ENCODE results near the gene CDK6.

The CDK6 gene

DNA sequence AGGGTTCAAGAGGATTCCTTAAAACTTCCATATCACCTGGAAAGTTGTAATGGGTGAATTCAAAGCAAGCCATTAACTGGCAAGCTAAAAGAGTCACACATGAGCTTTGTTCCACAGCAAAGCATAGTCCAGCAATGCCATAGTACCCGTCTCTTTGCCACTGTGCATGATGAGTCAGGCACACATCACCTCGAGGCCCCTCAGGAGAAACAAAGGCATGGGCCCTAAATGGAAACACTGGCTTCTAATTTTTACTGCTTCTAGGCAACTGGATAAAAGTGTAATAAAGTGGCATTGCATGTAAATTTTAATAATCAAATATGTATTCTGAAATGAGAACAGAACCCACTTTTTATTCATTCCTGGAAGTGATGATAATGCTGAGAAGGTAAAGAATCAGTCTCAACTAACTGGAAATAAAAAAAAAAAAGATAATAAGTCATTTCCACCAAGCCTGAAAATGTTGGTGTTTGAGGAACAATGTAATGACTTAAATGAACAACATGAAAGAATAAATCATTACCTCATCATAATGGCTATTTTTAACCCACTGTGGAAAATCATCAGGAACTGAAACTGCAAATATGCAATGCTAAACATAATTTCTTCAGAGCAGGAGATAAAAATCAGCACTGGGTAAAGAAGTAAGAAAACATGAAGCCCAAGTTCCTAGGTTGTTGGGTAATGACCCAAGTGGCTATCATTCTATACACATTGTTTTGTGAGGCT lies 104.9 kb downstream of the CDK6 start:
- DNase-seq = peak; percentile 48

GRCh38 chr7:92730808-92731207 lies 105.6 kb downstream of the CDK6 start:
- DNase-seq = peak; percentile 52

GRCh38 chr7:92729751-92730150 lies 106.6 kb downstream of the CDK6 start:
- no peak for DNase-seq

- DNase-seq = no peak
Measured at GRCh38 chr7:92729172-92729571, 107.2 kb downstream of the CDK6 start.

- peak; percentile 56 for DNase-seq
Measured at GRCh38 chr7:92727755-92728154, 108.6 kb downstream of the CDK6 start.

- peak; percentile 49 for DNase-seq
Measured at GRCh38 chr7:92725161-92725925, 111.0 kb downstream of the CDK6 start.

DNA sequence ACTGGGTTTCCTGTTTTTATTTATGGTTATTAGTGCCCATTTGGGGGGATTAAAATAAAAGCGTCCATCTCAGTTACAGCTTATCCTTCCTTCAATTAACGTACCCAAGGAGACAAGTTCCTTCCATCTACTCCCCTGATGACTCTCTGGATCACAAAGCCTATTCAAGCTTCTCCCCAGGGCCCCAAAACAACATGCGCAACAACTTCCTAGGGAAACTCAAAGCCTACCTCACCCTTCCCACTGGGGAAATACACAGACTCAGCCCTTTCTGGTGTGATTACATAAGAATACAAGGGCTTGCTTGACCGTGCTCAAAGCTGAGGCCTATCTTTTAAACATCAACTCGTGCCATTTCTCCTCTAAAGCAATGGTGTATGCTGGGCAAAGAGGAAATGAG lies 112.4 kb downstream of the CDK6 start:
- DNase-seq = no peak

DNA sequence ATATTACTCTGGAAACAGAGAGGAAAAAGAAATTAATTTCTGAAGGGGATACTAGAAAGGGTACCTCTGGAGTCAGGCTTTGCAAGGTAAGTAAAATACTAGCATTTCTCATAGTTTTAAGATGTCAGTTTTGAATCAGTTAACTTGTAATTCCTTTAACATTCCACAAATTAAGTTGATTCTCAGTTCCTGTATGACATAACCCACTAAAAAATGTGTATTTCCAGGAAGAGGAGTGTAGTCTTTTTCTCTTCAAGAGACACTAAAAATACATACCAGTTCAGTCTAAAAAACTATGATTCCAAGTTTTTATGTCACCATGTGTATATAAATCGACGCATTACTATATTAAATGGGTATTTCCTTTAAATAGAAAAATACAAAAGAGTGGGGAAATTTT lies 113.2 kb downstream of the CDK6 start:
- peak; percentile 74 for DNase-seq

DNA sequence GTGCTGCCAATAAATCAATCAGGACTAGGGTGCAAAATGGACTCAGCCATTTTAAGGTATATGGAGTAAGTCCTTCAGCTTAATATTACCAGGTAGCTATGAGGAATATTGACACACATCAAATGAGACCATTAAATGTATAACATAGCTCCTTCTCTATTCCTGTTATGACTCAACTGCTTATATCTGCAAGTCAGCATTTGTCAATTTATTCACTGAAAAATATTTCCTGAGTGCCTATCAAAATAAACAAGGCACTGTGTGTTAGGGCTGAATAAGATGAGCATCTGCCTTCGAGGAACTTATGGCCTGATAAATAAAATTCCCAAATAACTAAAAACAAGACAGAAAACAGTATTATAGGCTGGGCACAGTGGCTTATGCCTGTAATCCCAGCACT lies 113.8 kb downstream of the CDK6 start:
- DNase-seq = peak; percentile 53

GRCh38 chr7:92720604-92721350 lies 115.6 kb downstream of the CDK6 start:
- no peak for DNase-seq

GRCh38 chr7:92717993-92718716 lies 118.2 kb downstream of the CDK6 start:
- peak; percentile 57 for DNase-seq

DNA sequence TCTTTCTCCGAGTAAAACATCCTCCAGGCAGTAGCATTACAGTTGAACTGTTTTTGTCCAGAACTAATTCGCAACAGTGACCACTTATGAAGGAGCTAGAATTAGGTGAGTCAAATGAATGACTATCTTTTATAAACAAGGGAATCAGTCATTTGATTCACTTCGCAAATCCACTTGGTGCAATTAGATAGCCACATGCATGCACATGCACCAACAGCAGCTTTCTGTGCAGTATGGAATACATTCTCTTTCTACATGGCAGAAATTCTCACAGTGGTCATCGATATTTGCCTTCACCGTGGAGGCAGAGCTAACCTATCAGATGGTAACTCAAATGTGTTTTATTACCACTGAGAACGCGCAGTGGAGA lies 118.8 kb downstream of the CDK6 start:
- no peak for DNase-seq

- DNase-seq = no peak
Measured at GRCh38 chr7:92716825-92717580, 119.4 kb downstream of the CDK6 start.

DNA sequence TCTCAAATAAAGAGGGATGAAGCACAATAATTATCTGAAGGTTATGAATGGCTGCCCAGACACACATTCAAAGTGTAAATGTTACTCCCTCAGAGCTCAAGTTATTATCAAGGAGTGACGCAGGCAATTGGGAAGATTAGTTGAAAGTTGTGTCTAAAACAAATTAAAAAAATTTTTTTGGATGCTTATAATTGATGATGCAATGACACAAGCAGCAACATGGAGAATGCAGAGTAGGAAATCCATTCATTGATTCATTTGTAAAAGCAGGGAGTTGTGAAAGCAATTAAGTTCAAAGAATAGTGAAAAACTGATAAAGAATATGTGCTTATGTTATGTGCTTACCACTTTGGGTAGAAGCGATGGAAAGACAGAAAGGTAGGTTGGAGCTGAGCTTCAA lies 120.4 kb downstream of the CDK6 start:
- DNase-seq = no peak

- DNase-seq = no peak
Measured at GRCh38 chr7:92714767-92715166, 121.6 kb downstream of the CDK6 start.

DNA sequence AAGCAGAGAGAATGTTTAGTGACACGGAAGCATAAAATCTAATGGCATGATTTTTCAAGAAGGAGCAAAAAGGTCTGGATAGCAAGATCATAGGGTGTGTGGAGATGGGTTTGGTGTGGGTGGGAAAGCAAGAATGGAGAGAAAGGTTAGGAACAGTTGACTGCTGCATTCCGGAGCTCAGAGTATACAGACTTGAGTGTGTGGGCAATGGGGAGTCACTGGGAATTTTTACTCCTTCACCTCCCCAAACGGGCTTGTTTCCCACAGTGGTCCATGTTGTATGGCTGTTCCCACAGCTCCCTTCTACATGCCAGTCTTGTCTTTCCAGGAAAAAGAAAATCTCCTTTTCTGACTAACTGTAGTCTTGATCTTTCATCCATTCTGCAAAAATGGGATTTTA lies 122.1 kb downstream of the CDK6 start:
- no peak for DNase-seq

DNA sequence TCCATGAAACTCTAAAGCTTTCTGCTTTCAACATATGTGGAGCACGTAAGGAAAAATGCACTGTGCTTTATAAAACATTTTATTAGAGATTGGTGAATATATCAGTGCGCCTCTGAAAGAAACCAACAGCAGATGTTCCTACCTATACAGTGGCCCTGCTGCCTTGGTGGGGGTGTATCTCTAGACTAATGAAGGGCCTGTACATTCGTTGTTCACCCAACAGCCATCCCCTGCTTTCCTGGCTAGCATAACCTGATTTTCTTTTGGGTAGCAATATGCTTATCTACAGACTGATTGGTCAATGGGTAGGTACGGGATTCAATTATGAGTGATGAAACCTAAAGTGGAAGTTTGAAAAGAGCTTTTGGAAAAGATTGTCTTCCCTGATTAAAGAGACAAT lies 126.5 kb downstream of the CDK6 start:
- DNase-seq = no peak

DNA sequence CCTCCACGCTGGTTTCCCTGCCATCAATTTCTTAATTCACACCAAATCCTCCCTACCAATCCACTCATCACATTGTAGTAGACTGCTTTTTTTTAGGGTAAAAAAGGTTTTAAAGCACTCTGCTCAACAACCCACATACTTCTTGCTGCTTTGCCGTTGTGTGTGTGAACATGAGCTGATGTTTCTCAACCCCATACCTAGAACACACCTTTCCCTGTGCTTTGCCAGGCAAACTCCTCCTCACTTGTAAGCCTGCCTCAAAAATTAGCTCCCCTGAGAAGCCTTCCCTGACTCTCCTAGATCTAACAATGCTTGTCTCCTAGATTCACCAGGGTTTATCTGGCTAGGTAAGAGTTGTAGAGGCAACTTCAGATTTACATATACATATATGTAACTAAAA lies 127.2 kb downstream of the CDK6 start:
- no peak for DNase-seq

- DNase-seq = no peak
Measured at GRCh38 chr7:92708111-92709042, 128.0 kb downstream of the CDK6 start.

GRCh38 chr7:92707435-92707834 lies 128.9 kb downstream of the CDK6 start:
- no peak for DNase-seq

- DNase-seq = no peak
Measured at GRCh38 chr7:92706563-92706962, 129.8 kb downstream of the CDK6 start.
